Transverse colon (tissue), 4 donors: ENCODE results near the gene SOX5.
"Not testable (repeated sequence)": the region's sequence is repeated elsewhere in the genome, so short reads cannot be mapped to it uniquely, and the experiment has no call there.

Experiments
- CTCF ChIP-seq, 5 experiments: fragments of 200-600 bp in 3 of 5; fragments of 450-650 bp in 2 of 5; sonication (generic) in 3 of 5; IDR thresholded peaks; 1 replicate in 2 of 5; 2 replicates in 3 of 5; pipeline ENCODE4 v1.5.1; 2016 to 2017; ENCODE audit warnings: antibody characterized with exemption in 5 of 5, inconsistent platforms in 3 of 5, mild to moderate bottlenecking in 2 of 5, moderate library complexity in 1 of 5
- POLR2A ChIP-seq: fragments of 450-650 bp; IDR thresholded peaks from one replicate; pipeline ENCODE4 v1.6.1; 2016; ENCODE audit warnings: antibody characterized with exemption, mild to moderate bottlenecking, moderate library complexity
- POLR2AphosphoS5 ChIP-seq, 3 donors: sonication (generic); formaldehyde crosslinking; IDR thresholded peaks; one replicate each; pipeline ENCODE4 v1.6.1; 2016; ENCODE audit warnings: antibody characterized with exemption in 3 of 3

GRCh38 chr12:23509832-23510231, 439.6 kb downstream of the SOX5 start:
- TF ChIP-seq POLR2A; POLR2AphosphoS5 (IDR thresholded peaks at IDR 0.05); CTCF (IDR thresholded peaks at IDR 0.05): not testable (repeated sequence)
